Natural killer cell treated with Interleukin-12 subunit alpha and Interleukin-12 subunit beta and Interleukin-15 and Interleukin-18, amount 100 ng/mL, for 72 hours (primary cell): Measurements from ENCODE around the gene FGGY. TPM values are rescaled to one million over a fixed set of nuclear protein-coding genes. Genes with fewer than 3 reads are reported as not detected.
"Not testable (repeated sequence)": the region's sequence is repeated elsewhere in the genome, so short reads cannot be mapped to it uniquely, and the experiment has no call there.

ENCODE experiments used
- ATAC-seq, 2 donors: fragments of 150-1000 bp; cut with Tn5 transposase in 1 of 2; sonication (Bioruptor Pico), chemical (Tn5 transposase) in 1 of 2; 2 replicates each; pipeline ENCODE4 v1.10.0; 2021
- DNase-seq: peaks from one replicate; pipeline ENCODE4 v3.0.0; 2022; ENCODE audit warnings: low spot score
- H3K27ac Mint-ChIP-seq, 2 donors: 1 replicate in 1 of 2; 2 replicates in 1 of 2; pipeline ENCODE4 v1.8.0; 2022; ENCODE audit warnings: mixed read lengths in 2 of 2, mild to moderate bottlenecking in 1 of 2, moderate library complexity in 1 of 2
- H3K27me3 Mint-ChIP-seq, 2 donors: 1 replicate in 1 of 2; 2 replicates in 1 of 2; pipeline ENCODE4 v1.8.0; 2022; ENCODE audit warnings: mixed read lengths in 2 of 2
- H3K36me3 Mint-ChIP-seq: one replicate; pipeline ENCODE4 v1.8.0; 2022; ENCODE audit warnings: mixed read lengths
- H3K4me1 Mint-ChIP-seq, 2 donors: 1 replicate in 1 of 2; 2 replicates in 1 of 2; pipeline ENCODE4 v1.8.0; 2022; ENCODE audit warnings: low read depth in 2 of 2, mixed read lengths in 2 of 2, mild to moderate bottlenecking in 1 of 2
- H3K4me3 Mint-ChIP-seq: one replicate; pipeline ENCODE4 v1.8.0; 2022; ENCODE audit warnings: mixed read lengths
- H3K9me3 Mint-ChIP-seq: 2 replicates; pipeline ENCODE4 v1.8.0; 2022; ENCODE audit warnings: mixed read lengths
- total RNA-seq, 2 donors: library from RNA; stranded (reverse); gene quantifications; one replicate each; pipeline ENCODE4 v1.2.3, GENCODE V29; 2022

FGGY gene
- total RNA-seq, 2 donors from 2014 or later = 10.9 to 11.9 TPM

DNA sequence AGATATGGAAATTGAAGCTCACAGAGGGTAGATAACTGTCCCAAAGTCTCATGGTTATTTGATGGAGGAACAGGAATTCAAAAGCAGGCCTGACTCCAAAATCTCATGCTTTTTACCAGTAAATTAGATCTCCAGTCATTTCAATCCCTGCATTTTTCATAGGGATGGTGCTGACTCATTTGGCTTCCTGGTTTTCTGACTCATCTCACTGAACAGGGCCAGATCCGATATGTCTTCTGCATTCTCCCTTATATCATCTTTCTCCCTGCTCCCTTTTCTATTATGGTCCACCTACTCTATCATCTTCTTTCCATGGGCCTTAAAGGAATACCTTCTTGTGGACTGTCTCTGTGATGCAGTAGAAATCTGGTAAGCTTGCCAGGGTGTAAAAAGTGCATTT is 187.2 kb downstream of the FGGY start:
- H3K4me1 Mint-ChIP-seq = peaks cover 0 to 12% of the 10 kb centered on the region in 2 donors
- H3K4me3 Mint-ChIP-seq = no peak overlapping the region
- no peaks in the 10 kb centered on the region for H3K36me3 Mint-ChIP-seq
- DNase-seq (no peak), ATAC-seq (peak in 1 of 2 donors; percentile 62)
- no peaks in the 10 kb centered on the region for H3K27me3 Mint-ChIP-seq
- no peak overlapping the region for H3K27ac Mint-ChIP-seq
- H3K9me3 Mint-ChIP-seq = no peaks in the 10 kb centered on the region

DNA sequence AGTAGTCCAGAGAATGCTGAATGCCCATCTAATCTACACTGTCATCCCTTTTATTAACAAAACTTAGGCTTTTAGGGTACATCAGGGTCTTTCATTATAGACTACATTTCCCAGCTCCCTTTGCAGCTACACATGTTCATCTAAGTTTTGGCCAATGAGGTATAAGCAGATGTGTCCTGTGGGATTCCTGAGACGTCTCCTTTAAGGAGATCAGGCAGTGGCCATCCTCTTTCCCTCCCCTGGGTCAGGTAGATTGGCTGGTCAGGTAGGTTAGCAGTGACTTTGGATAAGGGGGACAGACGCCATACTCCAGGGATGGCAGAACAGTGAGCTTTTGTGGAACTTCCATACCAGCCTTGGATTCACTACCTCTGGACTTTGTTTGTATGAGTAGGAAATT is 188.3 kb downstream of the FGGY start:
- Mint-ChIP-seq H3K27me3 (peaks cover 0 to 3% of the 10 kb centered on the region in 2 donors), H3K4me1 (peaks cover 0 to 12% of the 10 kb centered on the region in 2 donors), H3K4me3 (no peak overlapping the region), H3K9me3 (no peaks in the 10 kb centered on the region), H3K36me3 (no peaks in the 10 kb centered on the region), H3K27ac (no peak overlapping the region)
- ATAC-seq (no peak), DNase-seq (no peak)

DNA sequence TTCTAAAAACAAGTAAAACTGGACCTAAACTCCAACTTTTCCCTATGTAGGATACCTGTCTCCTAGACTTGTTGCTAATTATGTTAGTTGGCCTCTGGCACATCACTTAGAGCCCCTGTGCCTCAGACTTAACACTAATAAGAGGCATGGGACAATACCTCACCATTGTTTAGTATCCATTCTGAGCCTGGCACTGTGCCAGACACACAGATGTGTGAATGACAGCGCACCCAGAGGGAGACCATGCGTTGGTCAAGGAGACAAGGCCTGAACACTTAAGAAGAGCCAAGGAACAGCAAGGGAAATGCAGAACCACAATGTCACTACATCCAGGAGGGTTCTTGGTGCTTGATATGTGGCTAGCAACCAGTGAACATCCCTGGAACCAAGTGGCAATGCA is 189.1 kb downstream of the FGGY start:
- Mint-ChIP-seq H3K27ac (no peak overlapping the region), H3K4me1 (peaks cover 0 to 12% of the 10 kb centered on the region in 2 donors), H3K36me3 (no peaks in the 10 kb centered on the region), H3K27me3 (peaks cover 0 to 3% of the 10 kb centered on the region in 2 donors), H3K4me3 (no peak overlapping the region), H3K9me3 (no peaks in the 10 kb centered on the region)
- DNase-seq = no peak
- no peak for ATAC-seq

DNA sequence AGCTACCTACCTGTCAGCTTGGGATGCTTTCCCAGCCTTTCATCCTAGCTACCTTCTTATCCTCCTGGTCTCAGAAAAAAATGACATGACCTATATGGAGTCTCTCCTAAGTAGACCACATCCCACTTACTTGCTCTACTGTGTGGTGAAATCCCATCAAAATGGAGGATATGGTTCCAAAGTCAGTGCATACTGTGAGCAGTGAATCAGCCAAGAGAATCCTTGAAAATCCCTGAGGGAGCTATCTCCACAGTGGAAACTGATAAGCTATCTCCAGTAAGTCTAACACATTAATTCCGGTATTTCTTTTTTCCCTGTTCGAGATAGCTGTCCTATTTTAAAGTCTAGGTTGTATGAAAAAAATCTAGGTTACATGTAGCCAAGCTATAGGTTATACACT is 189.7 kb downstream of the FGGY start:
- H3K9me3 Mint-ChIP-seq = no peaks in the 10 kb centered on the region
- ATAC-seq (no peak), DNase-seq (no peak)
- H3K4me3 Mint-ChIP-seq = no peak overlapping the region
- no peaks in the 10 kb centered on the region for H3K36me3 Mint-ChIP-seq
- peaks cover 0 to 7% of the 10 kb centered on the region in 2 donors for H3K27me3 Mint-ChIP-seq
- peaks cover 0 to 12% of the 10 kb centered on the region in 2 donors for H3K4me1 Mint-ChIP-seq
- H3K27ac Mint-ChIP-seq = no peak overlapping the region

DNA sequence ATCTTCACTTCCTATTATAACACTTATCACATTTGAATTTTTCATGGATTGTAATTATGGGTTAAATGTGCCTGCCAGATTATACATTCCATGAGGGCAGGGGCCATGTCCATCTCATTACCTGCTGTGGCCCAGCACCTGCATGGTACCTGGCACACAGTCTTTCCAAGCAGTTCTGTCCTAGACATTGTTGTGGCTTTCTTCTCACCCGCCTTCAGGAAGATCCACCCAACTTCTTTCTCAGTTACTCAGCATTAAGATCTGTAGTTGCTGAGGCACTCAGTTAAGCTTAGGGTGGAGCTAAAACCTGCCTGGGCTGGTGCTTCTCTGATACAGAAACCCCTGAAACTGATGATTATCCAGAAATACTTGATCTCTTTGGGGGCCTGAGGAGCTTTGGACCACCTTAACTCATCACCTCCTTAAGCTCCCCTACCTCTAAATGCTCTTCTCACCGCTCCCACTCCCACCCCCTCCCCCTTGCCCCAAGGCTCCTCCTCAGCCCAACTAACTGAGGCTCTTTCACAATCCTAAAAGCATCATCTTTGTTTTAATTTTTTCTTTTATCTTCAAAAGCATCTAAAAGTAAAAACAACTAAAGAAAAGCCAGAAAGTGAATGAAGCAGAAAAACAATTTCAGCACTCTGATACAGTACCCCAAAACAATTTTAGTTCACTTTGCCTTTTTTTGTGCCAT is 190.6 kb downstream of the FGGY start:
- no peak for ATAC-seq
- peaks cover 0 to 10% of the 10 kb centered on the region in 2 donors for H3K27me3 Mint-ChIP-seq
- H3K9me3 Mint-ChIP-seq = no peaks in the 10 kb centered on the region

DNA sequence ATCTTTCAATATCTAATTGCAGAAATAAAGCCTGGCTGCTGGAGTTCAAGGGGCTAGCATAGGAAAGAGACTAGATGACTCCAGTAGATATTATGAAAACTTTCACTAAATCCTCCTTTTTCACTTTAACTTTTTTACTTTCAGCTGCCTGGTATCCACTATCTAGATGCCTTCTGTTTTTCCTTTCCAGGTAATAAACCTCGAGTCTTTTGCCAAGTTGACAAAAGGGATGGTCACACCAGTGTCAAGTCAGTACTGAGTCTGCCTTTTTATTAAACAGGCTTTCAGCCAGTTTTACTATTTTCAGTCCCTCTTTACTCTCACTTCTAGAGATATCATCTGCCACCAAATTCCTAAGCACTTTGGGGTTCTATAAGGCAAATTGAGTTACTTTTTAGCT is 195.6 kb downstream of the FGGY start:
- H3K4me3 Mint-ChIP-seq = no peak overlapping the region
- H3K27ac Mint-ChIP-seq = no peak overlapping the region
- ATAC-seq (no peak), DNase-seq (no peak)
- no peaks in the 10 kb centered on the region for H3K36me3 Mint-ChIP-seq
- H3K4me1 Mint-ChIP-seq = peaks cover 5 to 6% of the 10 kb centered on the region in 2 donors
- H3K27me3 Mint-ChIP-seq = peaks cover 0 to 10% of the 10 kb centered on the region in 2 donors
- no peaks in the 10 kb centered on the region for H3K9me3 Mint-ChIP-seq

More for the DNA sequence above, 190.6 kb downstream of the FGGY start:
- no peak overlapping the region for H3K4me3 Mint-ChIP-seq
- DNase-seq = no peak
- peaks cover 0 to 12% of the 10 kb centered on the region in 2 donors for H3K4me1 Mint-ChIP-seq
- H3K27ac Mint-ChIP-seq = no peak overlapping the region
- H3K36me3 Mint-ChIP-seq = no peaks in the 10 kb centered on the region

DNA sequence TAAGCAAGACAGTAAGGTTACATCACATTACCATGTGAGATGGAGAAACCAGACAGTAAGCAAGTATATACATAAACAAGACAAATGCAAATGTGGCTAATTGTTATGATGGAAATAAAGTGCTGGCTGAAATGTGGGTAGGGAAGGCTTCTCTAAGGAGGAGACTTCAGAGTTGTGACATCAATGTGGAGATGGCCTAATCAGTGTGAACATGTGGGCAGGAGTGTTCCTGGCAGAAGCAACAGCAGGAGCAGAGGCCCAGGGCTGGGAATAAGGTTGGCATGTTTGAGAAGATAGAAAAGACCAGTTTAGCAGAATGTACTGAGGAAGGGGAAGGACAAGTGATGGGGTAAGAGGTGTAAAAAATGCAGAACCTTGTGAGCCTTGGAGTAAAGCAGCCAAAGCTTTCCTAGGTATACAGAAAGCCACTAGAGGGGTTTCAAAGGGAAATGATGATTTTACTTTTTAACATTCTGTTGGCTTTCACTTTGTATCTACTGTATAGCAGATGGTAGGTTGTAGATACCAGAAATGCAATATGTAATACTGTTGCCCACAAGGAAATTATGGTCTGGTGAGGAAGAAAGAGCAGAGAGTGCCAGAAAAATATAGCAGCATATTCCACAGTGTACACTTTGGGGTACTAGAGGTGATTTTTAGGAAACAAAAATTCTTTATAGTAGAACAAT is 197.4 kb downstream of the FGGY start:
- H3K27me3 Mint-ChIP-seq = peaks cover 0 to 9% of the 10 kb centered on the region in 2 donors
- H3K36me3 Mint-ChIP-seq = no peaks in the 10 kb centered on the region
- ATAC-seq (no peak), DNase-seq (no peak)
- H3K4me1 Mint-ChIP-seq = peaks cover 5 to 6% of the 10 kb centered on the region in 2 donors
- H3K27ac Mint-ChIP-seq = no peak overlapping the region
- H3K4me3 Mint-ChIP-seq = no peak overlapping the region
- H3K9me3 Mint-ChIP-seq = no peaks in the 10 kb centered on the region

DNA sequence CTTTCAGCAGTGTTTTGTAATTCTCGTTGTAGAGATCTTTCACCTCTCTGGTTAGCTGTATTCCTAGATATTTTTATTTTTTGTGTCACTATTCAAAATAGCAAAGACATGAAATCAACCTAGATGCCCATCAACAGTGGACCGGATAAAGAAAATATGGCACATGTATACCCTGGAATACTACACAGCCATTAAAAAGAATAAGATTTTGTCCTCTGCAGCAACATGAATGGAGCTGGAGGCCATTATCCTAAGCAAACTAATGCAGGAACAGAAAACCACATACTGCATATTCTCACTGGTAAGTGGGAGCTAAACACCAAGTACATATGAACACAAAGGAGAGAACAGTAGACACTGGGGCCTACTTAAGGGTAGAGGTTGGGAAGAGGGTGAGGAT is 199.3 kb downstream of the FGGY start:
- H3K9me3 Mint-ChIP-seq, DNase-seq, H3K36me3 Mint-ChIP-seq, H3K4me3 Mint-ChIP-seq, H3K4me1 Mint-ChIP-seq, ATAC-seq, H3K27me3 Mint-ChIP-seq, H3K27ac Mint-ChIP-seq: not testable (repeated sequence)

DNA sequence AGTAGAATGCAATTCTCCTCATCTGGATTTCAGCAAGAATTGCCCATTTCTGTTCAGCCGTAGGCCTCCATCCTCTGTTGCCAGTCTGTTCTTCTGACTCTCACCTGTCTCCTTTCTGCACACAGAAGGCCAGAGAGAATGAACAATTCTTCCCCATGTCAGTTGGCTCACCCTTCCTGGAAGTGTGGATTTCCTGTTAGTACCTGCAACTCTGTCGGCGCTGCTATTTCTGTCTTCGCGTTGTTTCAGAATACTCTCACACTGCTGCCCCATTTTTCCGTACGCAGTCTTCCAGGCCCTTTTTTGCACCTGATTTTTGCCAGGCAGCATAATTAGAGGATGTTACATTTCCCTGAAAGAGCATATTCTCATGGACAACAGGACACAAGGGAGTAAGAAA is 200.7 kb downstream of the FGGY start:
- no peaks in the 10 kb centered on the region for H3K36me3 Mint-ChIP-seq

DNA sequence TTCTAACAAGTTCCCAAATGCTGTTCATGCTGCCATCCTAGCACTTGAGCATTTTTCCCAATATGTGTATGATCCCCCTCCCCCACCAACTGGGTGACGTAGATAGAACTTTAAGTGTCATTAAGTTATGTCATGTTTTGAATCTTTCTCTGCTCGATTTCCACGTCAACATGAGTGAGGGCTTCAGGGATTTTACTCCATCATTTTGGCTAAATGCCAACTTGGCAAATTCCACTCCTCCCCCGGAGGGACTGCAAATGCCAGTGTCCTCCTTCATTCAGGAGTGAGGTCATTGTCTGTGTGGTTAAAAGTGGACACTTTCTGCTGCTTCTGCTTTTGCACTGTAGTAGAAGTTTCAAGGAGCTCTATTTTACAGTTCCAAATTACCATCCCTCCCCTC is 201.7 kb downstream of the FGGY start:
- no peak overlapping the region for H3K4me3 Mint-ChIP-seq
- no peaks in the 10 kb centered on the region for H3K36me3 Mint-ChIP-seq
- H3K4me1 Mint-ChIP-seq = peaks cover 5 to 6% of the 10 kb centered on the region in 2 donors
- no peak overlapping the region for H3K27ac Mint-ChIP-seq
- H3K9me3 Mint-ChIP-seq = no peaks in the 10 kb centered on the region
- DNase-seq (no peak), ATAC-seq (no peak)
- H3K27me3 Mint-ChIP-seq = no peaks in the 10 kb centered on the region

More for the DNA sequence above, 200.7 kb downstream of the FGGY start:
- DNase-seq (no peak), ATAC-seq (no peak)
- H3K9me3 Mint-ChIP-seq = no peaks in the 10 kb centered on the region
- no peaks in the 10 kb centered on the region for H3K27me3 Mint-ChIP-seq
- H3K4me1 Mint-ChIP-seq = peaks cover 5 to 6% of the 10 kb centered on the region in 2 donors
- no peak overlapping the region for H3K4me3 Mint-ChIP-seq
- H3K27ac Mint-ChIP-seq = peak overlapping the region in 1 of 2 donors; percentile 26

DNA sequence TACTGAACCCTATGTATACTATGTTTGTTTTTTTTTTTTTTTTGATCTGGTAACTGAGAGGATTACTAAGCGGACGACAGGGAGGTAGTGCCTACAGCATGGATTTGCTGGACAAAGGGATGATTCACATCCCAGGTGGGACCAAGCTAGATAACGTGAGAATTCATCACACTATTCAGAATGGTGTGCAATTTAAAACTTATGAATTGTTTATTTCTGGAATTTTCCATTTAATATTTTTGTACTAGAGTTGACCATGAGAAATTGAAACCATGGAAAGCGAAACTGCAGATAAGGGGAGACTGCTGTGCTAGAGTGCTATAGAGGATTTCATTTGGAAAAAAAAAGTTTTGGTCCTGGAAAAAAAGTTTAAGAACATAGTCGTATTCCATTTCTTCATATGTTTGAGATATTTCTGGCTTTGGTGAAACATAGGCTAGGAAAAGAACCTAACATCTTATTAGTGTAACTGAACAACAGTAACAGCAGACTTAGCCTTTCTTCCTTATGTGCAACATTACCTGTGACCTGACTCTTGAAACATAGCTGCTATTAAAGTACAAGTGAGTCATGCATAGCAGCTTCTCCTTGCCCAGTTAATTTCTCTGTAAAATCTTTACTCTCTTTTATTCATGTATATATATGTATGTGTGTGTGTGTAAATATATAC is 202.5 kb downstream of the FGGY start:
- H3K36me3 Mint-ChIP-seq = no peaks in the 10 kb centered on the region
- no peaks in the 10 kb centered on the region for H3K9me3 Mint-ChIP-seq
- H3K27ac Mint-ChIP-seq = no peak overlapping the region
- H3K4me3 Mint-ChIP-seq = no peak overlapping the region
- ATAC-seq (no peak), DNase-seq (no peak)
- H3K4me1 Mint-ChIP-seq = peaks cover 0 to 1% of the 10 kb centered on the region in 2 donors
- no peaks in the 10 kb centered on the region for H3K27me3 Mint-ChIP-seq

DNA sequence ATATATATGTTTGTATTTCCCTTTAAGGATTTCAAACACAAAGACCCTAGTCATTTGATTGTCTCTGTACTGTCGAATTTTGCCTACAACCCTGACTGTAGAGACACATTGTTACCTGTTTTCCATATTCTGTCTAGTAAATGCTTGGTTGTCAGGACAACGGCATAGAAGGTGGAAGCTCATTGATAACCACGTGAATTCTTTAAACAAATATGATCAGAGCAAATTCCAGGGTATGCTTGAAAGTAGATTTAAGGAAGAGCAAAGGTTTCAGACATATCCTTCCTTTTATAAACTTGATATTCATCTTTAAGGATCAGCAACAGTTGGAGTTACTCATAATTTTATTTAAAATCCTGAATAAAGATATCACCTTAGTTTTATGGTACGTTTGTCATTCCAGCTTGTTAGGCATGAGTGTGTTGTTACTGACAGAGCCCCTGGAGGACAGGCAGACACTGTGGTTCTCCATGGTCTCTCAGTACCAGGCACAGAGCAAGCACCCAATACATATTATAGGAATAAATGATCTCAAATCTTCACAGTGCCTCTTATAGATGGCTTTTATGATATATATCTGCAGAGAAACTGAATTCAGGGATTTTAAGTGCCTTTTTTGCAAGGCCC is 203.2 kb downstream of the FGGY start:
- no peaks in the 10 kb centered on the region for H3K4me1 Mint-ChIP-seq
- no peak overlapping the region for H3K4me3 Mint-ChIP-seq
- no peaks in the 10 kb centered on the region for H3K36me3 Mint-ChIP-seq
- no peaks in the 10 kb centered on the region for H3K9me3 Mint-ChIP-seq
- no peak for DNase-seq
- H3K27ac Mint-ChIP-seq = no peak overlapping the region
- ATAC-seq = no peak
- H3K27me3 Mint-ChIP-seq = no peaks in the 10 kb centered on the region

DNA sequence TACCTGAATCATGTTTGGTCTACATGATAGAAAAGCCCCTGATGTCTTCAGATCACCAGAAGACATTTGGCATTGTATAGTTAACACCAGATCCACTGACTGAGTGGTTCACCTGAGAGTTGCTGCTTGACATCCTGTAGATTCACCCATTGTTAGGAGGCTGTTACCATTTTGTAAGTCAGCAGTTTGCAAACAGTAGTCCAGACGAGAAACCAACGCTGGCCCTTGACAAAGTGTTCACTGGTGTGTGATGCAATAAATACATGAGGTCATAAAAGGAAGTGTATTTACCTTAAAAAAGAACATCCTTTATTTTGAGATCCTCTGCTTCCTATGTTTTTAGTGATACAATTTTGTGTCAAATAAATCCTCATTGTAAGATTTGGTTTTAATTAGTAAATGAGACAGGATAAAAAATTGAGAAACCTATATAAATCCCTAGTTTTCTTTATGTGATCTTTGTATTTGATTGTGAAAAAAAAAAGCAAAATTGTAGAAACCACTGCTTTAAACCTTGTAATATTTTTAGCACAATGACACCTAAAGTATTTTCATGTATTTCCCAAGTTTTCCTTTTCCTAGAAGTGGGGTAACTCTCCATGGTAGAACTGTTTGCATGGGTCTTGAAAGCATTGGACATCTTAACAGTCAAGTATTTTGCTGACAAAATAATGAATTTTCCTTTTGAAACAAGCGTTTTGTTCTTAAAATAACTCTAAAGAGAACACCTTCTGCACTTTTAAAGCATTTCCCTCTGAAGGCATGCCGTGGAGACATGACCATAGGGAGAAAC is 204.3 kb downstream of the FGGY start:
- Mint-ChIP-seq H3K27me3 (no peaks in the 10 kb centered on the region), H3K4me1 (no peaks in the 10 kb centered on the region), H3K9me3 (no peaks in the 10 kb centered on the region), H3K27ac (no peak overlapping the region), H3K36me3 (no peaks in the 10 kb centered on the region), H3K4me3 (no peak overlapping the region)
- DNase-seq (no peak), ATAC-seq (no peak)
